ENCODE results near the gene TRPM2. TPM values are rescaled to one million over a fixed set of nuclear protein-coding genes. Genes with fewer than 3 reads are reported as not detected.

TRPM2 gene
- total RNA-seq, 2 experiments from 2014 or later = 1.9 to 2.9 TPM

GRCh38 chr21:44428281-44428960, 75.0 kb downstream of the TRPM2 start:
- Mint-ChIP-seq H3K4me1 (ENCODE audit: low read depth) (no peaks in the 10 kb centered on the region), H3K27ac (no peak overlapping the region), H3K36me3 (ENCODE audit: low read depth) (no peaks in the 10 kb centered on the region), H3K4me3 (no peak overlapping the region), H3K9me3 (peaks cover 6% of the 10 kb centered on the region), H3K27me3 (no peaks in the 10 kb centered on the region)
- DNase-seq (peak in 13 of 14 experiments; percentile 10 to 78 (median 45)), ATAC-seq (ENCODE audit: poor library complexity) (peak; percentile 87)
- Histone ChIP-seq H3K36me3 (ENCODE audit: insufficient read depth, low read length) (no peaks in the 10 kb centered on the region), H3K27me3 (ENCODE audit: control insufficient read depth in 1 of 2, insufficient read depth in 2 of 2, low read length in 2 of 2) (no peaks in the 10 kb centered on the region), H3K9me3 (ENCODE audit: control insufficient read depth in 1 of 2, insufficient read depth in 1 of 2, low read length in 2 of 2) (peaks cover 9 to 17% of the 10 kb centered on the region in 2 experiments), H3K4me1 (ENCODE audit: insufficient read depth, low read length) (no peaks in the 10 kb centered on the region), H3K4me3 (ENCODE audit: low read length) (no peak overlapping the region), H3K27ac (ENCODE audit: low read depth in 1 of 2, low read length in 2 of 2) (no peak overlapping the region)
- intact Hi-C loops (cut with DNase I, micrococcal nuclease) = loop anchor here in 1 of 2 experiments (1.0 kb wide), 1 partner anchor 27 kb away; the partner anchor contains the start of gene LRRC3
- CTCF ChIA-PET = no interaction called here
- TF ChIP-seq CTCF (IDR thresholded peaks at IDR 0.05) = no peak
- POLR2A ChIA-PET = interaction anchor here (0.6 to 0.9 kb wide), 4 partner anchors 10 to 385 kb away, joined by 3 read pairs; no protein-coding TSS in a partner anchor

DNA sequence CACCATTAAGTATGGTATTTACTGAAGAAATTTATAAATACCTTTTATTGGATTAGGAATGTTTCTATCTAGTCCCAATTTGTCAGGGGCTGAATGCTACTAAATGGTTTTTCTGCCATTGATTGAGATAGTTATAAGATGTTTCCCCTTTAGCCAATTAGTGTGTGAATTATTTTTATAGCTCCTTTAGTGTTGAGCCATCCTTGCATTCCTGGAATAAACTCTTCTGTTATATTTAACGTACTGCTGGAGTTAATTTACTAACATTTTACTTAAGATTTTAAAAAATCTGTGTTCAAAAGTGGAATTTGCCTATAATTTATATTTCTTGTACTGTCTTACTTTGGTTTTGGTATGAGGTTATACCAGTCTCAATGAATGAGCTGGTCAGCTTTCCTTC, 76.5 kb downstream of the TRPM2 start:
- CTCF ChIA-PET = no interaction called here
- H3K9me3 ChIP-seq (ENCODE audit: control insufficient read depth in 1 of 2, insufficient read depth in 1 of 2, low read length in 2 of 2) = peaks cover 9 to 17% of the 10 kb centered on the region in 2 experiments
- no peak for DNase-seq
- H3K36me3 ChIP-seq (ENCODE audit: insufficient read depth, low read length) = no peaks in the 10 kb centered on the region
- Mint-ChIP-seq H3K4me1 (ENCODE audit: low read depth) (no peaks in the 10 kb centered on the region), H3K27me3 (no peaks in the 10 kb centered on the region), H3K9me3 (peaks cover 6% of the 10 kb centered on the region), H3K4me3 (no peak overlapping the region), H3K27ac (no peak overlapping the region), H3K36me3 (ENCODE audit: low read depth) (no peaks in the 10 kb centered on the region)
- H3K4me1 ChIP-seq (ENCODE audit: insufficient read depth, low read length) = no peaks in the 10 kb centered on the region
- TF ChIP-seq CTCF (IDR thresholded peaks at IDR 0.05) = no peak
- H3K27ac ChIP-seq (ENCODE audit: low read depth in 1 of 2, low read length in 2 of 2) = no peak overlapping the region
- no peaks in the 10 kb centered on the region for H3K27me3 ChIP-seq (ENCODE audit: control insufficient read depth in 1 of 2, insufficient read depth in 2 of 2, low read length in 2 of 2)
- ATAC-seq (ENCODE audit: poor library complexity) = no peak
- intact Hi-C loops (cut with DNase I, micrococcal nuclease) = no loop called here
- H3K4me3 ChIP-seq (ENCODE audit: low read length) = no peak overlapping the region
- POLR2A ChIA-PET = no interaction called here

DNA sequence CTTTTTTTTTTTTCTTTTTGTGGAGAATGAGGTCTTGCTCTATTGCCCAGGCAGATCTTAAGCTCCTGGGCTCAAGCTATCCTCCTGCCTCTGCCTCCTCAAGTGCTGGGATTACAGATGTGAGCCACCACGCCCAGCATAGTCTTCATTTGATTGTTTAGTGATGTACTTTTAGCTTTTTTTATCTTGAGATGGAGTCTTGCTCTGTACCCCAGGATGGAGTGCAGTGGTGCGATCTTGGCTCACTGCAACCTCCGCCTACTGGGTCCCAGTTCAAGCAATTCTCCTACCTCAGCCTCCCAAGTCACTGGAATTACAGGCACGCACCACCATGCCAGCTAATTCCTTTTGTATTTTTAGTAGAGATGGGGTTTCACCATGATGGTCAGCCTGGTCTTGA, 77.9 kb downstream of the TRPM2 start:
- Histone ChIP-seq H3K4me1 (ENCODE audit: insufficient read depth, low read length) (no peaks in the 10 kb centered on the region), H3K27me3 (ENCODE audit: control insufficient read depth in 1 of 2, insufficient read depth in 2 of 2, low read length in 2 of 2) (no peaks in the 10 kb centered on the region), H3K4me3 (ENCODE audit: low read length) (no peak overlapping the region), H3K9me3 (ENCODE audit: control insufficient read depth in 1 of 2, insufficient read depth in 1 of 2, low read length in 2 of 2) (peaks cover 9 to 17% of the 10 kb centered on the region in 2 experiments), H3K36me3 (ENCODE audit: insufficient read depth, low read length) (no peaks in the 10 kb centered on the region), H3K27ac (ENCODE audit: low read depth in 1 of 2, low read length in 2 of 2) (no peak overlapping the region)
- Mint-ChIP-seq H3K27ac (no peak overlapping the region), H3K9me3 (peaks cover 6% of the 10 kb centered on the region), H3K4me3 (no peak overlapping the region), H3K4me1 (ENCODE audit: low read depth) (no peaks in the 10 kb centered on the region), H3K27me3 (no peaks in the 10 kb centered on the region), H3K36me3 (ENCODE audit: low read depth) (no peaks in the 10 kb centered on the region)
- no peak for DNase-seq
- TF ChIP-seq CTCF (IDR thresholded peaks at IDR 0.05) = no peak
- no peak for ATAC-seq (ENCODE audit: poor library complexity)
- intact Hi-C loops (cut with DNase I, micrococcal nuclease) = no loop called here
- ChIA-PET POLR2A (interaction anchor here (1.0 kb wide), 1 partner anchor 42 kb away, joined by 5 read pairs; no protein-coding TSS in a partner anchor), CTCF (no interaction called here)
